ENCODE measurements around the gene ABLIM3.
"Not testable (repeated sequence)": the region's sequence is repeated elsewhere in the genome, so short reads cannot be mapped to it uniquely, and the experiment has no call there.

Gene ABLIM3

GRCh38 chr5:149160291-149160787 is 19.0 kb downstream of the ABLIM3 start:
- DNase-seq: no peak

GRCh38 chr5:149161026-149161687 is 19.9 kb downstream of the ABLIM3 start:
- no peak for DNase-seq

GRCh38 chr5:149161850-149162249 is 20.6 kb downstream of the ABLIM3 start:
- no peak for DNase-seq

- no peak for DNase-seq
These were observed 21.2 kb downstream of the ABLIM3 start for GRCh38 chr5:149162401-149163084.

GRCh38 chr5:149164731-149165130 is 23.4 kb downstream of the ABLIM3 start:
- DNase-seq: no peak

- no peak for DNase-seq
These were observed 24.8 kb downstream of the ABLIM3 start for GRCh38 chr5:149166128-149166527.

- no peak for DNase-seq
These were observed 25.4 kb downstream of the ABLIM3 start for GRCh38 chr5:149166591-149167100.

- no peak for DNase-seq
These were observed 27.1 kb downstream of the ABLIM3 start for GRCh38 chr5:149168276-149168906.

GRCh38 chr5:149170299-149170698 is 29.0 kb downstream of the ABLIM3 start:
- DNase-seq: no peak

GRCh38 chr5:149172261-149172660 is 31.0 kb downstream of the ABLIM3 start:
- no peak for DNase-seq

- no peak for DNase-seq
These were observed 31.6 kb downstream of the ABLIM3 start for GRCh38 chr5:149172709-149173505.

- no peak for DNase-seq
These were observed 33.5 kb downstream of the ABLIM3 start for GRCh38 chr5:149174847-149175234.

- DNase-seq: no peak
These were observed 34.2 kb downstream of the ABLIM3 start for GRCh38 chr5:149175346-149176105.

GRCh38 chr5:149177339-149177843 is 36.1 kb downstream of the ABLIM3 start:
- DNase-seq: no peak

GRCh38 chr5:149177911-149178565 is 36.7 kb downstream of the ABLIM3 start:
- DNase-seq: no peak

- DNase-seq: no peak
These were observed 40.4 kb downstream of the ABLIM3 start for GRCh38 chr5:149181732-149182131.

GRCh38 chr5:149182241-149182640 is 40.9 kb downstream of the ABLIM3 start:
- DNase-seq: no peak

- DNase-seq: no peak
These were observed 43.8 kb downstream of the ABLIM3 start for GRCh38 chr5:149185067-149185466.

GRCh38 chr5:149186506-149186905 is 45.2 kb downstream of the ABLIM3 start:
- DNase-seq: no peak

- DNase-seq: not testable (repeated sequence)
These were observed 46.3 kb downstream of the ABLIM3 start for GRCh38 chr5:149187617-149188016.

- DNase-seq: no peak
These were observed 47.1 kb downstream of the ABLIM3 start for GRCh38 chr5:149188383-149188782.
